GM19035 (cell line): ENCODE results near the gene ARHGEF33.

Source experiments
- ATAC-seq: cut with Tn5 transposase; IDR thresholded peaks from one replicate; pipeline ENCODE4 v1.9.1; 2021; ENCODE audit not compliant: unreplicated experiment

ARHGEF33 gene

GRCh38 chr2:38959466-38959865, 69.8 kb downstream of the ARHGEF33 start:
- ATAC-seq = no peak

GRCh38 chr2:38959938-38960608, 70.4 kb downstream of the ARHGEF33 start:
- peak; percentile 74 for ATAC-seq

- no peak for ATAC-seq
These were observed 71.1 kb downstream of the ARHGEF33 start for GRCh38 chr2:38960609-38961320.

- no peak for ATAC-seq
These were observed 76.3 kb downstream of the ARHGEF33 start for GRCh38 chr2:38966006-38966405.

GRCh38 chr2:38966678-38967077, 77.0 kb downstream of the ARHGEF33 start:
- ATAC-seq = no peak

GRCh38 chr2:38968021-38968420, 78.3 kb downstream of the ARHGEF33 start:
- no peak for ATAC-seq

- ATAC-seq = no peak
These were observed 81.7 kb downstream of the ARHGEF33 start for GRCh38 chr2:38971377-38971776.

GRCh38 chr2:38973266-38973665, 83.6 kb downstream of the ARHGEF33 start:
- ATAC-seq = no peak

GRCh38 chr2:38975042-38975441, 85.4 kb downstream of the ARHGEF33 start:
- ATAC-seq = no peak

GRCh38 chr2:38977047-38977446, 87.4 kb downstream of the ARHGEF33 start:
- no peak for ATAC-seq

- no peak for ATAC-seq
These were observed 88.7 kb downstream of the ARHGEF33 start for GRCh38 chr2:38978296-38978903.

GRCh38 chr2:38978908-38979307, 89.2 kb downstream of the ARHGEF33 start:
- ATAC-seq = no peak

- ATAC-seq = no peak
These were observed 91.5 kb downstream of the ARHGEF33 start for GRCh38 chr2:38981003-38981669.

- ATAC-seq = no peak
These were observed 92.1 kb downstream of the ARHGEF33 start for GRCh38 chr2:38981670-38982357.

- ATAC-seq = no peak
These were observed 92.8 kb downstream of the ARHGEF33 start for GRCh38 chr2:38982498-38982897.

- ATAC-seq = no peak
These were observed 99.0 kb downstream of the ARHGEF33 start for GRCh38 chr2:38988716-38989115.

GRCh38 chr2:38991899-38992298, 102.2 kb downstream of the ARHGEF33 start:
- ATAC-seq = no peak

GRCh38 chr2:38997781-38998180, 108.1 kb downstream of the ARHGEF33 start:
- no peak for ATAC-seq

- ATAC-seq = no peak
These were observed 110.9 kb downstream of the ARHGEF33 start for GRCh38 chr2:39000552-39000951.

GRCh38 chr2:39007875-39008504, 118.3 kb downstream of the ARHGEF33 start:
- no peak for ATAC-seq

- no peak for ATAC-seq
These were observed 119.0 kb downstream of the ARHGEF33 start for GRCh38 chr2:39008665-39009064.
